ENCODE measurements around the gene ACOT11.

- TF ChIP-seq EZH2 (IDR thresholded peaks at IDR 0.05; ENCODE audit: borderline replicate concordance) (no peak), CTCF (IDR thresholded peaks at IDR 0.05; ENCODE audit: poor library complexity) (no peak)
These were observed 46.4 kb downstream of the ACOT11 start for GRCh38 chr1:54594463-54594862.
